ENCODE results near the gene TBL2.

DNA sequence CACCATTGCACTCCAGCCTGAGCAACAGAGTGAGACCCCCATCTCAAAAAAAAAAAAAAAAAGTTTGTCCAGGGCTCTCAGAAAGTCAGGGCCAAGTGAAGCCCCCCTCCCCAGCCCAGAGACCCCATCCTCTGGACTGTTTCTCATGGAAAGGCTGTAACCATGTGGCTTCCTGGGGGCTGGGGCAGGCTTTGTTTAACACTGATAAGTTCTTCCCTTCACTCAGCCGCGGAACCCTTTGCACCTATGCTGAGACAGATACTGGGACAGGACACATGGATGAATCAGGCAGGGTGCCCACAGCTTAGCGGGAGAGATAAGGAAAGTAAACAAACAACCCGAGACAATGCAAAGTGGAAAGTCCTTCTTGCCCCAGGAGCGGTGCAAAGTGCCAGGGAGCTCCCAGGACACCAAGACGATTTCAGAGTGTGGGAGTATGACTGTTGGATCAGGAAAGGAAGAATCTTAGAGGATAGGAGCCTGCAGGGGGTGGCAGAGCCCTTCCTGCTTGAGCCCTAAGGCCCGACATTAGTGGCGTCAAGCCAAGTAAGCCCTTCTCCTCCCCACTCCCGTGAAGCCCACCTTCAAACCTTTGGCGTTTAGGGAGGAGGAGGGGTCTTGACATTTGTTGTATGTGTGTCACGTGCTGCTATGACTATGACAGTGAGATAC lies 34.4 kb upstream of the TBL2 start:
- TF ChIP-seq, protein P1, sequence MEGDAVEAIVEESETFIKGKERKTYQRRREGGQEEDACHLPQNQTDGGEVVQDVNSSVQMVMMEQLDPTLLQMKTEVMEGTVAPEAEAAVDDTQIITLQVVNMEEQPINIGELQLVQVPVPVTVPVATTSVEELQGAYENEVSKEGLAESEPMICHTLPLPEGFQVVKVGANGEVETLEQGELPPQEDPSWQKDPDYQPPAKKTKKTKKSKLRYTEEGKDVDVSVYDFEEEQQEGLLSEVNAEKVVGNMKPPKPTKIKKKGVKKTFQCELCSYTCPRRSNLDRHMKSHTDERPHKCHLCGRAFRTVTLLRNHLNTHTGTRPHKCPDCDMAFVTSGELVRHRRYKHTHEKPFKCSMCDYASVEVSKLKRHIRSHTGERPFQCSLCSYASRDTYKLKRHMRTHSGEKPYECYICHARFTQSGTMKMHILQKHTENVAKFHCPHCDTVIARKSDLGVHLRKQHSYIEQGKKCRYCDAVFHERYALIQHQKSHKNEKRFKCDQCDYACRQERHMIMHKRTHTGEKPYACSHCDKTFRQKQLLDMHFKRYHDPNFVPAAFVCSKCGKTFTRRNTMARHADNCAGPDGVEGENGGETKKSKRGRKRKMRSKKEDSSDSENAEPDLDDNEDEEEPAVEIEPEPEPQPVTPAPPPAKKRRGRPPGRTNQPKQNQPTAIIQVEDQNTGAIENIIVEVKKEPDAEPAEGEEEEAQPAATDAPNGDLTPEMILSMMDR (IDR thresholded peaks at IDR 0.05), result no peak
- TF ChIP-seq POLR2AphosphoS5 (IDR thresholded peaks at IDR 0.05) (no peak), POLR2A (IDR thresholded peaks at IDR 0.05; ENCODE audit: low read depth) (no peak)
